Measurements from ENCODE around the gene PPP4R3B.

PPP4R3B gene

GRCh38 chr2:55555977-55556376 lies 61.4 kb downstream of the PPP4R3B start:
- Histone ChIP-seq H3K36me3 (ENCODE audit: control insufficient read depth in 2 of 2, insufficient read depth in 1 of 2, low read length in 2 of 2) (peaks cover 45 to 48% of the 10 kb centered on the region in 2 experiments), H3K4me1 (ENCODE audit: control insufficient read depth, insufficient read depth, low read length) (no peaks in the 10 kb centered on the region; the same call in 1 of the 2 replicates), H3K4me3 (ENCODE audit: low read depth, low read length) (no peak overlapping the region), H3K27ac (ENCODE audit: extremely low read depth, low read depth, low read length) (no peak overlapping the region), H3K9me3 (ENCODE audit: control insufficient read depth, insufficient read depth, low read depth, low read length) (no peaks in the 10 kb centered on the region; the same call in 1 of the 2 replicates)
- POLR2A ChIA-PET: no interaction called here
- TF ChIP-seq, protein P1, sequence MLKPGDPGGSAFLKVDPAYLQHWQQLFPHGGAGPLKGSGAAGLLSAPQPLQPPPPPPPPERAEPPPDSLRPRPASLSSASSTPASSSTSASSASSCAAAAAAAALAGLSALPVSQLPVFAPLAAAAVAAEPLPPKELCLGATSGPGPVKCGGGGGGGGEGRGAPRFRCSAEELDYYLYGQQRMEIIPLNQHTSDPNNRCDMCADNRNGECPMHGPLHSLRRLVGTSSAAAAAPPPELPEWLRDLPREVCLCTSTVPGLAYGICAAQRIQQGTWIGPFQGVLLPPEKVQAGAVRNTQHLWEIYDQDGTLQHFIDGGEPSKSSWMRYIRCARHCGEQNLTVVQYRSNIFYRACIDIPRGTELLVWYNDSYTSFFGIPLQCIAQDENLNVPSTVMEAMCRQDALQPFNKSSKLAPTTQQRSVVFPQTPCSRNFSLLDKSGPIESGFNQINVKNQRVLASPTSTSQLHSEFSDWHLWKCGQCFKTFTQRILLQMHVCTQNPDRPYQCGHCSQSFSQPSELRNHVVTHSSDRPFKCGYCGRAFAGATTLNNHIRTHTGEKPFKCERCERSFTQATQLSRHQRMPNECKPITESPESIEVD (tag by site-specific recombination; IDR thresholded peaks at IDR 0.05): peak; percentile 48; the same call in 1 of the 2 replicates
- TF ChIP-seq ZNF37A (tag by site-specific recombination; IDR thresholded peaks at IDR 0.05) (no peak), ZNF366 (tag by site-specific recombination; conservative IDR thresholded peaks at IDR 0.05) (peak; percentile 58; the same call in 1 of the 2 replicates), SP7 (tag by site-specific recombination; IDR thresholded peaks at IDR 0.05) (peak; percentile 50), PRDM1 (tag by site-specific recombination; IDR thresholded peaks at IDR 0.05) (peak; percentile 56), ZNF292 (tag by site-specific recombination; IDR thresholded peaks at IDR 0.05; ENCODE audit: borderline replicate concordance, low read depth) (no peak), ZNF48 (tag by site-specific recombination; IDR thresholded peaks at IDR 0.05) (no peak), ZNF610 (tag by site-specific recombination; IDR thresholded peaks at IDR 0.05; ENCODE audit: borderline replicate concordance) (no peak)
- CTCF ChIA-PET: no interaction called here

DNA sequence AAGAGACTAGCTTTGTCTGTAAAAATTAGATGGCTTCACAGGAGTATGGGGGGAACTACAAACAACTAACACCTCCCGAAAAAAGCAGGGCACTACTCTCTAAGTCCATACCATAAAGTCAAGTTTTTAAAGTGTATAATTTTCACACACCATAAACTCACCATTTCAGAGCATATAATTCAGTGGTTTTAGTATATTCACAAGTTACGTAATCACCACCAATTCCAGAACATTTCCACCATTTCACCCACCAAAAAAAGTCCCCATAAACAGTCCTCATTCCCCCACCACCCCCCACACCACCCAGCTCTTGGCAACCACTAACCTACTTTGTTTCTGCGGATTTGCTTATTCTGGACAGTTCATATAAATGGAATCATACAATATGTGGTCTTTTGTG lies 64.1 kb downstream of the PPP4R3B start:
- H3K4me1 ChIP-seq (ENCODE audit: control insufficient read depth, insufficient read depth, low read length): peaks cover 9% of the 10 kb centered on the region
- H3K4me3 ChIP-seq (ENCODE audit: low read depth, low read length): no peak overlapping the region
- H3K27ac ChIP-seq (ENCODE audit: extremely low read depth, low read depth, low read length): no peak overlapping the region
- peaks cover 29 to 32% of the 10 kb centered on the region in 2 experiments for H3K36me3 ChIP-seq (ENCODE audit: control insufficient read depth in 2 of 2, insufficient read depth in 1 of 2, low read length in 2 of 2)
- TF ChIP-seq ZNF391 (tag by site-specific recombination; IDR thresholded peaks at IDR 0.05; ENCODE audit: borderline replicate concordance, low read depth) (no peak), ZNF350 (tag by site-specific recombination; IDR thresholded peaks at IDR 0.05) (no peak), ZNF670 (tag by site-specific recombination; IDR thresholded peaks at IDR 0.05; ENCODE audit: low read depth) (no peak), ZNF776 (tag by site-specific recombination; IDR thresholded peaks at IDR 0.05; ENCODE audit: borderline replicate concordance) (no peak), ZNF548 (tag by site-specific recombination; IDR thresholded peaks at IDR 0.05) (no peak), ZNF138 (tag by site-specific recombination; IDR thresholded peaks at IDR 0.05; ENCODE audit: borderline replicate concordance) (no peak), ZNF701 (tag by site-specific recombination; IDR thresholded peaks at IDR 0.05) (no peak), ZNF132 (tag by site-specific recombination; IDR thresholded peaks at IDR 0.05; ENCODE audit: borderline replicate concordance) (no peak), ZNF433 (tag by site-specific recombination; IDR thresholded peaks at IDR 0.05; ENCODE audit: low read depth) (no peak), SALL2 (tag by site-specific recombination; IDR thresholded peaks at IDR 0.05; ENCODE audit: borderline replicate concordance) (no peak), ZNF211 (tag by site-specific recombination; IDR thresholded peaks at IDR 0.05; ENCODE audit: low read depth) (no peak), ZBTB21 (tag by site-specific recombination; IDR thresholded peaks at IDR 0.05) (no peak), MYNN (tag by site-specific recombination; IDR thresholded peaks at IDR 0.05; ENCODE audit: borderline replicate concordance) (no peak), ZIC2 (tag by site-specific recombination; IDR thresholded peaks at IDR 0.05) (no peak), ZNF23 (tag by site-specific recombination; IDR thresholded peaks at IDR 0.05; ENCODE audit: borderline replicate concordance) (no peak), ZNF311 (tag by site-specific recombination; IDR thresholded peaks at IDR 0.05; ENCODE audit: borderline replicate concordance) (no peak), PATZ1 (tag by site-specific recombination; IDR thresholded peaks at IDR 0.05) (no peak), SCRT2 (tag by site-specific recombination; IDR thresholded peaks at IDR 0.05) (no peak)
- TF ChIP-seq, protein P2, sequence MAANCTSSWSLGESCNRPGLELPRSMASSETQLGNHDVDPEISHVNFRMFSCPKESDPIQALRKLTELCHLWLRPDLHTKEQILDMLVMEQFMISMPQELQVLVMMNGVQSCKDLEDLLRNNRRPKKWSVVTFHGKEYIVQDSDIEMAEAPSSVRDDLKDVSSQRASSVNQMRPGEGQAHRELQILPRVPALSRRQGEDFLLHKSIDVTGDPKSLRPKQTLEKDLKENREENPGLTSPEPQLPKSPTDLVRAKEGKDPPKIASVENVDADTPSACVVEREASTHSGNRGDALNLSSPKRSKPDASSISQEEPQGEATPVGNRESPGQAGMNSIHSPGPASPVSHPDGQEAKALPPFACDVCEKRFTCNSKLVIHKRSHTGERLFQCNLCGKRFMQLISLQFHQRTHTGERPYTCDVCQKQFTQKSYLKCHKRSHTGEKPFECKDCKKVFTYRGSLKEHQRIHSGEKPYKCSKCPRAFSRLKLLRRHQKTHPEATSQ (tag by site-specific recombination; IDR thresholded peaks at IDR 0.05): no peak
- TF ChIP-seq, protein P3, sequence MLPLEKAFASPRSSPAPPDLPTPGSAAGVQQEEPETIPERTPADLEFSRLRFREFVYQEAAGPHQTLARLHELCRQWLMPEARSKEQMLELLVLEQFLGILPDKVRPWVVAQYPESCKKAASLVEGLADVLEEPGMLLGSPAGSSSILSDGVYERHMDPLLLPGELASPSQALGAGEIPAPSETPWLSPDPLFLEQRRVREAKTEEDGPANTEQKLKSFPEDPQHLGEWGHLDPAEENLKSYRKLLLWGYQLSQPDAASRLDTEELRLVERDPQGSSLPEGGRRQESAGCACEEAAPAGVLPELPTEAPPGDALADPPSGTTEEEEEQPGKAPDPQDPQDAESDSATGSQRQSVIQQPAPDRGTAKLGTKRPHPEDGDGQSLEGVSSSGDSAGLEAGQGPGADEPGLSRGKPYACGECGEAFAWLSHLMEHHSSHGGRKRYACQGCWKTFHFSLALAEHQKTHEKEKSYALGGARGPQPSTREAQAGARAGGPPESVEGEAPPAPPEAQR (tag by site-specific recombination; IDR thresholded peaks at IDR 0.05): no peak
- ChIA-PET POLR2A (no interaction called here), CTCF (interaction anchor here (0.6 to 1.3 kb wide), 3 partner anchors 10 to 710 kb away, joined by 3 to 4 read pairs (median 3); no protein-coding TSS in a partner anchor)
- H3K9me3 ChIP-seq (ENCODE audit: control insufficient read depth, insufficient read depth, low read depth, low read length): no peaks in the 10 kb centered on the region
